ENCODE measurements around the gene ZDHHC14.

Gene ZDHHC14

GRCh38 chr6:157620944-157621343 lies 240.0 kb downstream of the ZDHHC14 start:
- Histone ChIP-seq H2AFZ (ENCODE audit: low read depth, low read length, severe bottlenecking) (no peak overlapping the region), H3F3A (ENCODE audit: insufficient read depth) (no peaks in the 10 kb centered on the region), H3K9me2 (replicated peaks; ENCODE audit: insufficient read depth, low read length) (no peaks in the 10 kb centered on the region), H4K20me1 (ENCODE audit: low read depth, low read length) (no peaks in the 10 kb centered on the region), H3K4me3 (ENCODE audit: insufficient read depth, low read length, poor library complexity, severe bottlenecking) (no peak overlapping the region), H3K27ac (ENCODE audit: low read depth, low read length) (no peak overlapping the region), H3K79me2 (ENCODE audit: insufficient read depth, low read length) (no peaks in the 10 kb centered on the region), H3K9ac (ENCODE audit: low read length) (no peak overlapping the region), H3K36me3 (ENCODE audit: low read length) (no peaks in the 10 kb centered on the region), H3K27me3 (ENCODE audit: low read length) (no peaks in the 10 kb centered on the region), H3K9me3 (ENCODE audit: insufficient read depth, low read length) (no peaks in the 10 kb centered on the region), H3K4me2 (ENCODE audit: low read depth, low read length, poor library complexity, severe bottlenecking) (no peak overlapping the region)
- TF ChIP-seq EZH2phosphoT487 (conservative IDR thresholded peaks at IDR 0.05; ENCODE audit: low read length) (no peak), CTCF (IDR thresholded peaks at IDR 0.05; ENCODE audit: insufficient read depth, low read length, poor library complexity, severe bottlenecking) (no peak)

- Histone ChIP-seq H2AFZ (ENCODE audit: low read depth, low read length, severe bottlenecking) (no peak overlapping the region), H3K9ac (ENCODE audit: low read length) (no peak overlapping the region), H3K4me3 (ENCODE audit: insufficient read depth, low read length, poor library complexity, severe bottlenecking) (no peak overlapping the region), H4K20me1 (ENCODE audit: low read depth, low read length) (no peaks in the 10 kb centered on the region), H3K9me2 (replicated peaks; ENCODE audit: insufficient read depth, low read length) (no peaks in the 10 kb centered on the region), H3F3A (ENCODE audit: insufficient read depth) (no peaks in the 10 kb centered on the region), H3K27me3 (ENCODE audit: low read length) (no peaks in the 10 kb centered on the region), H3K79me2 (ENCODE audit: insufficient read depth, low read length) (no peaks in the 10 kb centered on the region), H3K36me3 (ENCODE audit: low read length) (no peaks in the 10 kb centered on the region), H3K27ac (ENCODE audit: low read depth, low read length) (no peak overlapping the region), H3K9me3 (ENCODE audit: insufficient read depth, low read length) (no peaks in the 10 kb centered on the region), H3K4me2 (ENCODE audit: low read depth, low read length, poor library complexity, severe bottlenecking) (no peak overlapping the region)
- no peak for TF ChIP-seq EZH2phosphoT487 (conservative IDR thresholded peaks at IDR 0.05; ENCODE audit: low read length)
- no peak for TF ChIP-seq CTCF (IDR thresholded peaks at IDR 0.05; ENCODE audit: insufficient read depth, low read length, poor library complexity, severe bottlenecking)
Measured at GRCh38 chr6:157621406-157621805, 240.4 kb downstream of the ZDHHC14 start.

- TF ChIP-seq EZH2phosphoT487 (conservative IDR thresholded peaks at IDR 0.05; ENCODE audit: low read length) (no peak), CTCF (IDR thresholded peaks at IDR 0.05; ENCODE audit: insufficient read depth, low read length, poor library complexity, severe bottlenecking) (no peak)
- H3K36me3 ChIP-seq (ENCODE audit: low read length) = no peaks in the 10 kb centered on the region
- no peak overlapping the region for H2AFZ ChIP-seq (ENCODE audit: low read depth, low read length, severe bottlenecking)
- no peak overlapping the region for H3K4me2 ChIP-seq (ENCODE audit: low read depth, low read length, poor library complexity, severe bottlenecking)
- H4K20me1 ChIP-seq (ENCODE audit: low read depth, low read length) = no peaks in the 10 kb centered on the region
- H3K79me2 ChIP-seq (ENCODE audit: insufficient read depth, low read length) = no peaks in the 10 kb centered on the region
- no peaks in the 10 kb centered on the region for H3K9me3 ChIP-seq (ENCODE audit: insufficient read depth, low read length)
- H3F3A ChIP-seq (ENCODE audit: insufficient read depth) = no peaks in the 10 kb centered on the region
- H3K27ac ChIP-seq (ENCODE audit: low read depth, low read length) = no peak overlapping the region
- H3K9ac ChIP-seq (ENCODE audit: low read length) = no peak overlapping the region
- H3K9me2 ChIP-seq (replicated peaks; ENCODE audit: insufficient read depth, low read length) = no peaks in the 10 kb centered on the region
- no peak overlapping the region for H3K4me3 ChIP-seq (ENCODE audit: insufficient read depth, low read length, poor library complexity, severe bottlenecking)
- no peaks in the 10 kb centered on the region for H3K27me3 ChIP-seq (ENCODE audit: low read length)
Measured at GRCh38 chr6:157622427-157622826, 241.4 kb downstream of the ZDHHC14 start.
